WTC11 (cell line): ENCODE measurements around the gene FTSJ3. TPM values are rescaled to one million over a fixed set of nuclear protein-coding genes. Genes with fewer than 3 reads are reported as not detected.
A peak's percentile ranks its signal among the peaks of the same experiment; 100 is the strongest.

ENCODE experiments used
- ATAC-seq: fragments of 200-7000 bp; cut with Tn5 transposase; 2 replicates; pipeline ENCODE4 v1.10.0; 2021; ENCODE audit warnings: mild to moderate bottlenecking, moderate library complexity
- CTCF ChIA-PET: fragments of 300-600 bp; sonication (Branson Sonifier 250); formaldehyde crosslinking; loops from one replicate; lab custom pipeline; 2021; ENCODE audit warnings: antibody characterized with exemption; lab: Charles Lee
- POLR2A ChIA-PET: fragments of 350-600 bp; sonication (Branson Sonifier 250); formaldehyde crosslinking; loops from one replicate; lab custom pipeline; 2021; ENCODE audit warnings: antibody characterized with exemption; lab: Charles Lee
- DNase-seq: peaks from one replicate; pipeline ENCODE4 v3.0.0; 2021; ENCODE audit warnings: low spot score
- H3K27ac Mint-ChIP-seq: 2 replicates; pipeline ENCODE4 v1.8.0; 2021; ENCODE audit warnings: mixed read lengths
- H3K27me3 Mint-ChIP-seq: 2 replicates; pipeline ENCODE4 v1.8.0; 2021; ENCODE audit warnings: low read depth, mild to moderate bottlenecking, moderate library complexity, mixed read lengths
- H3K36me3 Mint-ChIP-seq: 2 replicates; pipeline ENCODE4 v1.8.0; 2021; ENCODE audit warnings: mixed read lengths
- H3K4me1 Mint-ChIP-seq: 2 replicates; pipeline ENCODE4 v1.8.0; 2022; ENCODE audit warnings: mixed read lengths
- H3K4me3 Mint-ChIP-seq: 2 replicates; pipeline ENCODE4 v1.8.0; 2021; ENCODE audit warnings: mild to moderate bottlenecking, moderate library complexity, mixed read lengths
- H3K9me3 Mint-ChIP-seq: 2 replicates; pipeline ENCODE4 v1.8.0; 2021; ENCODE audit warnings: mixed read lengths
- ATF6 ChIP-seq: sonication (generic); formaldehyde crosslinking; IDR thresholded peaks from 2 replicates; pipeline ENCODE4 v1.8.1; 2023; ENCODE audit warnings: mild to moderate bottlenecking, missing genetic modification reagents
- CREM ChIP-seq: sonication (generic); formaldehyde crosslinking; IDR thresholded peaks from 2 replicates; pipeline ENCODE4 v1.8.1; 2022; ENCODE audit warnings: mild to moderate bottlenecking, missing genetic modification reagents, moderate library complexity
- CTCF ChIP-seq: fragments of 200-600 bp; IDR thresholded peaks from 2 replicates; pipeline ENCODE4 v1.8.0; 2022; ENCODE audit warnings: antibody characterized with exemption
- MAX ChIP-seq: sonication (generic); formaldehyde crosslinking; IDR thresholded peaks from 2 replicates; pipeline ENCODE4 v1.8.0; 2022; ENCODE audit warnings: mild to moderate bottlenecking, missing genetic modification reagents
- MLX ChIP-seq: sonication (generic); formaldehyde crosslinking; IDR thresholded peaks from 2 replicates; pipeline ENCODE4 v1.8.1; 2023; ENCODE audit warnings: mild to moderate bottlenecking, missing genetic modification reagents, moderate library complexity
- MXD4 ChIP-seq: fragments of 250-450 bp; sonication (Bioruptor Pico); IDR thresholded peaks from 2 replicates; pipeline ENCODE4 v1.8.0; 2021; ENCODE audit warnings: mild to moderate bottlenecking, moderate library complexity, borderline replicate concordance
- NFE2L1 ChIP-seq: sonication (generic); formaldehyde crosslinking; IDR thresholded peaks from 2 replicates; pipeline ENCODE4 v1.8.1; 2023; ENCODE audit warnings: missing genetic modification reagents
- RELA ChIP-seq: sonication (generic); formaldehyde crosslinking; IDR thresholded peaks from 2 replicates; pipeline ENCODE4 v1.8.1; 2022; ENCODE audit warnings: missing genetic modification reagents, mild to moderate bottlenecking, borderline replicate concordance
- SOX15 ChIP-seq: fragments of 250-450 bp; sonication (Bioruptor Pico); IDR thresholded peaks from 2 replicates; pipeline ENCODE4 v1.9.0; 2021; ENCODE audit warnings: mild to moderate bottlenecking
- TEAD4 ChIP-seq: sonication (generic); formaldehyde crosslinking; IDR thresholded peaks from 2 replicates; pipeline ENCODE4 v1.8.0; 2022; ENCODE audit warnings: mild to moderate bottlenecking, missing genetic modification reagents
- ZBTB21 ChIP-seq: sonication (generic); formaldehyde crosslinking; IDR thresholded peaks from 2 replicates; pipeline ENCODE4 v1.8.1; 2023; ENCODE audit warnings: mild to moderate bottlenecking, missing genetic modification reagents, borderline replicate concordance
- ZNF138 ChIP-seq: sonication (generic); formaldehyde crosslinking; conservative IDR thresholded peaks from 2 replicates; pipeline ENCODE4 v1.8.1; 2022; ENCODE audit warnings: mild to moderate bottlenecking, moderate library complexity, missing genetic modification reagents
- ZNF219 ChIP-seq: sonication (generic); formaldehyde crosslinking; IDR thresholded peaks from 2 replicates; pipeline ENCODE4 v1.8.0; 2023; ENCODE audit warnings: missing genetic modification reagents, mild to moderate bottlenecking, borderline replicate concordance
- ZNF232 ChIP-seq: sonication (generic); formaldehyde crosslinking; IDR thresholded peaks from 2 replicates; pipeline ENCODE4 v1.8.0; 2022; ENCODE audit warnings: mild to moderate bottlenecking, missing genetic modification reagents
- ZNF416 ChIP-seq: fragments of 250-450 bp; sonication (Bioruptor Pico); IDR thresholded peaks from 2 replicates; pipeline ENCODE4 v1.9.0; 2021; ENCODE audit warnings: mild to moderate bottlenecking, inconsistent platforms
- total RNA-seq: library from RNA; stranded (reverse); gene quantifications from 3 replicates; pipeline ENCODE4 v1.2.3, GENCODE V29; 2021
- TF ChIP-seq, protein P1 (sequence below): sonication (generic); formaldehyde crosslinking; IDR thresholded peaks from 2 replicates; pipeline ENCODE4 v1.8.1; 2022; ENCODE audit warnings: low read depth, mild to moderate bottlenecking, moderate library complexity, missing genetic modification reagents, borderline replicate concordance
- TF ChIP-seq, protein P2 (sequence below): fragments of 250-450 bp; sonication (Bioruptor Pico); IDR thresholded peaks from 2 replicates; pipeline ENCODE4 v1.9.0; 2021; ENCODE audit warnings: mild to moderate bottlenecking
- TF ChIP-seq, protein P3 (sequence below): sonication (generic); formaldehyde crosslinking; IDR thresholded peaks from 2 replicates; pipeline ENCODE4 v1.8.1; 2022; ENCODE audit warnings: low read depth, missing genetic modification reagents, borderline replicate concordance
- TF ChIP-seq, protein P4 (sequence below): sonication (generic); formaldehyde crosslinking; IDR thresholded peaks from 2 replicates; pipeline ENCODE4 v1.8.0; 2023; ENCODE audit warnings: missing genetic modification reagents

FTSJ3 gene
- total RNA-seq, 1 experiment from 2014 or later, result 62.1 TPM

GRCh38 chr17:63820963-63821561 is 6.4 kb downstream of the FTSJ3 start:
- no peak for ATAC-seq
- Mint-ChIP-seq H3K9me3 (no peaks in the 10 kb centered on the region), H3K36me3 (peaks cover 96% of the 10 kb centered on the region), H3K27me3 (no peaks in the 10 kb centered on the region; the same call in 1 of the 2 replicates), H3K4me3 (no peak overlapping the region), H3K27ac (peak overlapping the region; percentile 38), H3K4me1 (peaks cover 7% of the 10 kb centered on the region)
- DNase-seq, result no peak
- TF ChIP-seq TEAD4 (CRISPR knock-in tag) (no peak), ZNF416 (CRISPR knock-in tag) (no peak), CREM (no peak), ATF6 (CRISPR knock-in tag) (no peak), CTCF (no peak)
- TF ChIP-seq, protein P1, sequence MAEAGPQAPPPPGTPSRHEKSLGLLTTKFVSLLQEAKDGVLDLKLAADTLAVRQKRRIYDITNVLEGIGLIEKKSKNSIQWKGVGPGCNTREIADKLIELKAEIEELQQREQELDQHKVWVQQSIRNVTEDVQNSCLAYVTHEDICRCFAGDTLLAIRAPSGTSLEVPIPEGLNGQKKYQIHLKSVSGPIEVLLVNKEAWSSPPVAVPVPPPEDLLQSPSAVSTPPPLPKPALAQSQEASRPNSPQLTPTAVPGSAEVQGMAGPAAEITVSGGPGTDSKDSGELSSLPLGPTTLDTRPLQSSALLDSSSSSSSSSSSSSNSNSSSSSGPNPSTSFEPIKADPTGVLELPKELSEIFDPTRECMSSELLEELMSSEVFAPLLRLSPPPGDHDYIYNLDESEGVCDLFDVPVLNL, result no peak
- TF ChIP-seq, protein P2, sequence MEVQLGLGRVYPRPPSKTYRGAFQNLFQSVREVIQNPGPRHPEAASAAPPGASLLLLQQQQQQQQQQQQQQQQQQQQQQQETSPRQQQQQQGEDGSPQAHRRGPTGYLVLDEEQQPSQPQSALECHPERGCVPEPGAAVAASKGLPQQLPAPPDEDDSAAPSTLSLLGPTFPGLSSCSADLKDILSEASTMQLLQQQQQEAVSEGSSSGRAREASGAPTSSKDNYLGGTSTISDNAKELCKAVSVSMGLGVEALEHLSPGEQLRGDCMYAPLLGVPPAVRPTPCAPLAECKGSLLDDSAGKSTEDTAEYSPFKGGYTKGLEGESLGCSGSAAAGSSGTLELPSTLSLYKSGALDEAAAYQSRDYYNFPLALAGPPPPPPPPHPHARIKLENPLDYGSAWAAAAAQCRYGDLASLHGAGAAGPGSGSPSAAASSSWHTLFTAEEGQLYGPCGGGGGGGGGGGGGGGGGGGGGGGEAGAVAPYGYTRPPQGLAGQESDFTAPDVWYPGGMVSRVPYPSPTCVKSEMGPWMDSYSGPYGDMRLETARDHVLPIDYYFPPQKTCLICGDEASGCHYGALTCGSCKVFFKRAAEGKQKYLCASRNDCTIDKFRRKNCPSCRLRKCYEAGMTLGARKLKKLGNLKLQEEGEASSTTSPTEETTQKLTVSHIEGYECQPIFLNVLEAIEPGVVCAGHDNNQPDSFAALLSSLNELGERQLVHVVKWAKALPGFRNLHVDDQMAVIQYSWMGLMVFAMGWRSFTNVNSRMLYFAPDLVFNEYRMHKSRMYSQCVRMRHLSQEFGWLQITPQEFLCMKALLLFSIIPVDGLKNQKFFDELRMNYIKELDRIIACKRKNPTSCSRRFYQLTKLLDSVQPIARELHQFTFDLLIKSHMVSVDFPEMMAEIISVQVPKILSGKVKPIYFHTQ, result no peak
- TF ChIP-seq, protein P3, sequence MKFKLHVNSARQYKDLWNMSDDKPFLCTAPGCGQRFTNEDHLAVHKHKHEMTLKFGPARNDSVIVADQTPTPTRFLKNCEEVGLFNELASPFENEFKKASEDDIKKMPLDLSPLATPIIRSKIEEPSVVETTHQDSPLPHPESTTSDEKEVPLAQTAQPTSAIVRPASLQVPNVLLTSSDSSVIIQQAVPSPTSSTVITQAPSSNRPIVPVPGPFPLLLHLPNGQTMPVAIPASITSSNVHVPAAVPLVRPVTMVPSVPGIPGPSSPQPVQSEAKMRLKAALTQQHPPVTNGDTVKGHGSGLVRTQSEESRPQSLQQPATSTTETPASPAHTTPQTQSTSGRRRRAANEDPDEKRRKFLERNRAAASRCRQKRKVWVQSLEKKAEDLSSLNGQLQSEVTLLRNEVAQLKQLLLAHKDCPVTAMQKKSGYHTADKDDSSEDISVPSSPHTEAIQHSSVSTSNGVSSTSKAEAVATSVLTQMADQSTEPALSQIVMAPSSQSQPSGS (CRISPR knock-in tag), result no peak
- ChIA-PET CTCF (interaction anchor here (1.5 kb wide), 1 partner anchor 14 kb away, joined by 4 read pairs; no protein-coding TSS in a partner anchor), POLR2A (no interaction called here)

DNA sequence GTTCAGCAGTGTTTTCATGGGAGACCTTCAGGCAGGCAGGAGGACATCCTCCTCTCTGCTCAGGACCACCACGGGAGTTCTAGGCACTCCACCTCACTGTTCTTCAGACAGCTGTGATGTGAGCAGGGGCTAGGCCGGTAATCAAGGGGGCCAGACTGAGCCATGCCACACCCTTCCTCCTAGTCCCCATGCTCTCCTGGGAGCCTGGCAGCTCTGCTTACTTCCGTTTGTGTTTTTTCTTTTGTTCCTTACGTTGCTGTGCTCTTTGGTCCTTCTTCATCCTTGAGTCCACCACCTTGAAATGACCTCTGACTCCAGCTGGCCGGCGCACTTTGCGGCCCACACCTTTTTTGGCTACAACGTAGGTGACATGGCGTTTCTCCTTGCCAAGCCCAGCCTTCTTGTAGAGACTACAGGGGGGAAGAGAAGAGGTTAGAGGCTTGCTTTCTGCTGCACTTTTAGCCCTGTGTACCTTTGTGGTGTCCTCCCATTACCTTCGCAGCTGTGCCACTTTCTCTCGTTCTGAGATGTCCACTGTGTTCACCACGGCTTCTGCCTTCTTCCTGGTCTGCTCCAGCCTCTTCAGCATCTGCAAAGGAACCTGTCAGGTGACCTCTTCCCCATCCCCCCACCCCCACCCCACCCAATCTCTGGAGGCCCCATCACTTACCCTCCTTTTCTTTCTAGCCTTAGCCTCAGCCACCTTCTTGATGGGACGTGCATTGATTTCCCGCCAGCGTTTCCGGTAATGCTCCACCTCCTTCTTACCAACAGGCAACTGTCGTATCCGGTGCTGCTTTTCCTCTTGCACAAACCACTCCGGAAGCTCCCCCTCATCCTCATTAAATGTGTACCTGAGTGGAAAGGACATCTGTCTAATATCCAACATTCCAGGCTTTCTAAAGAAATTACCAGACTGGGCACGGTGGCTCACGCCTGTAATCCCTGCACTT is 7.6 kb downstream of the FTSJ3 start:
- H3K27ac Mint-ChIP-seq, result peak overlapping the region; percentile 42; the same call in 1 of the 2 replicates
- H3K4me3 Mint-ChIP-seq, result no peak overlapping the region
- H3K36me3 Mint-ChIP-seq, result peaks cover 97% of the 10 kb centered on the region
- no peak for TF ChIP-seq ZBTB21 (CRISPR knock-in tag)
- ChIA-PET CTCF (no interaction called here), POLR2A (no interaction called here)
- H3K4me1 Mint-ChIP-seq, result no peaks in the 10 kb centered on the region
- H3K27me3 Mint-ChIP-seq, result no peaks in the 10 kb centered on the region; the same call in 1 of the 2 replicates
- ATAC-seq (no peak; the same call in 1 of the 2 replicates), DNase-seq (no peak)
- no peaks in the 10 kb centered on the region for H3K9me3 Mint-ChIP-seq

GRCh38 chr17:63819131-63819530 is 8.3 kb downstream of the FTSJ3 start:
- CTCF ChIA-PET, result interaction anchor here (1.0 kb wide), 1 partner anchor 15 kb away, joined by 4 read pairs; no protein-coding TSS in a partner anchor
- DNase-seq, result no peak
- no peak for ATAC-seq
- H3K36me3 Mint-ChIP-seq, result peaks cover 97% of the 10 kb centered on the region
- H3K27me3 Mint-ChIP-seq, result no peaks in the 10 kb centered on the region; the same call in 1 of the 2 replicates
- POLR2A ChIA-PET, result no interaction called here
- H3K4me1 Mint-ChIP-seq, result no peaks in the 10 kb centered on the region
- no peaks in the 10 kb centered on the region for H3K9me3 Mint-ChIP-seq
- H3K27ac Mint-ChIP-seq, result no peak overlapping the region
- no peak overlapping the region for H3K4me3 Mint-ChIP-seq
- TF ChIP-seq RELA (CRISPR knock-in tag) (no peak), MXD4 (CRISPR knock-in tag) (no peak), NFE2L1 (CRISPR knock-in tag) (no peak), ZNF138 (no peak), SOX15 (CRISPR knock-in tag) (no peak), ZNF219 (CRISPR knock-in tag) (no peak), MLX (CRISPR knock-in tag) (no peak), MAX (CRISPR knock-in tag) (no peak), ZNF232 (CRISPR knock-in tag) (no peak)
- TF ChIP-seq, protein P4, sequence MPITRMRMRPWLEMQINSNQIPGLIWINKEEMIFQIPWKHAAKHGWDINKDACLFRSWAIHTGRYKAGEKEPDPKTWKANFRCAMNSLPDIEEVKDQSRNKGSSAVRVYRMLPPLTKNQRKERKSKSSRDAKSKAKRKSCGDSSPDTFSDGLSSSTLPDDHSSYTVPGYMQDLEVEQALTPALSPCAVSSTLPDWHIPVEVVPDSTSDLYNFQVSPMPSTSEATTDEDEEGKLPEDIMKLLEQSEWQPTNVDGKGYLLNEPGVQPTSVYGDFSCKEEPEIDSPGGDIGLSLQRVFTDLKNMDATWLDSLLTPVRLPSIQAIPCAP (CRISPR knock-in tag), result no peak
